T follicular helper cell (primary cell): ENCODE results near the gene FAM200B.

Experiments used
- DNase-seq: peaks from one replicate; pipeline ENCODE4 v3.0.0-alpha.2; 2020; ENCODE audit warnings: low read depth

Gene FAM200B

DNA sequence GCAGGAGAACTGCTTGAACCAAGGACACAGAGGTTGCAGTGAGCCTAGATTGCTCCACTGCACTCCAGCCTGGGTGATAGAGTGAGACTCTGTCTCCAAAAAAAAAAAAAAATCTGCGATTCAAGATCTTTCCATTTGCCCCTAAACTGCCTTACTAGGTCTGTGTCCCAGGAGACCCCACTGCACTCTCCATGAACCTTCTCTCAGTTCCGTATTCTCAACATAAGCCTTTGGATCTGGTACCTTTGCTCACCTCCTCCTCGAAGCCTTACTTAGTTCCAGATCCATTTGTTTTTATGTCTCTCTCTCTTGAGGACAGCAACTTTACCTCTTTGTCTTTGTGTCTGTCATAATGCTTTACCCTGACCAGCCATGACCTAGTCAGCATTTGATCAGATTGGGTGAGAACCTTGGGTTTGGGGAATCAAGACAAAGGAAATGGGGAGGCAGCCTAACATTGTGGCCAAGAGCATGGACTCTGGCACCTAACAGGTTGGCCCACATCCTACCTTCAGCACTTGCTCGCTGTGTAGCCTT lies 55.0 kb downstream of the FAM200B start:
- DNase-seq, result no peak

DNA sequence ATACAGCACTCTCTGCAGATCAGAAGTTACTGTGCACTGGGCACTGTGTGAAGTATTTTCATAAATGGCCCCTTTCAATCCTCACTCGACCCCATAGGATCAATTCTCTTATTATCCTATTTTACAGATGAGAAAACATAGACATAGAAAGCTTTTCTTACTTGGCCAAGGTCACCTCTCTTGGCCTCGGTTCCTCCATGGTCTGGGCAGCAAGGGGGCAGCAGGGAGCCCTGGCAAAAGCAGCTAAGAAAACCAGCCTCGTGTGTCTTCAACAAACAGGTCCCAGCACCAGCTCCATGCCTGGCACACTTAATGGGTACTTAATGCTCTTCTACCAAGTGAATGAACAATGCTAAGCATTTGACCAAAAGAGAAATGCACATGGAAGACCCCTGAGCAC lies 55.6 kb downstream of the FAM200B start:
- DNase-seq, result no peak

DNA sequence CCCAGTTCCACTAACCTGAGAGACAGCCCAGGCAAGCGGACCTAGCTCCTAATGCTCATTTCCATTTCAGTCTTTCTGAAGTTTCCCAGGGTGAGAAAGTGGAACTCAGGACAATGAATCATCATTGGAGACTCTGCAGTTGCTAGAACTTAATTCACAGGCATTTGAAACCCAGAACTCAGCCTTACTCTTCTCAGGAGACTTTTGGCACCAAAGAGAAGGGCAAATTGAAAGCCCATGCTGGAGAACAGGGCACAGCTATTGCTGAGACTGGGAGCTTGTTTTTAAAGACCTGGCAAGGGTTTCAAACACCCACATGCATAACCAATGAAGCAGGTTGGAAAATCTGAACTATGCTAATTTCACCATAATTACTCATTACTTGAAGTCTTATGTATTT lies 57.2 kb downstream of the FAM200B start:
- DNase-seq, result no peak
